AG04449 (cell line): ENCODE measurements around the gene LRP1.

Experiments
- CTCF ChIA-PET: fragments of 350-600 bp; formaldehyde crosslinking; extraction: SDS; loops from one replicate; lab custom pipeline; 2021; ENCODE audit warnings: antibody characterized with exemption; lab: Yijun Ruan, JAX
- POLR2A ChIA-PET: fragments of 400-600, 350-600 bp; formaldehyde crosslinking; extraction: SDS; loops from one replicate; lab custom pipeline; 2020; ENCODE audit warnings: antibody characterized with exemption, inconsistent platforms; lab: Yijun Ruan, JAX
- DNase-seq: peaks from one replicate; pipeline ENCODE4 v3.0.0-alpha.2; 2010; ENCODE audit warnings: low read depth, low spot score
- H3K4me3 ChIP-seq: 2 replicates; pipeline ENCODE4 v1.5.1; 2011; ENCODE audit warnings: low read depth, mild to moderate bottlenecking, control low read depth, low read length
- CTCF ChIP-seq: IDR thresholded peaks from one replicate; pipeline ENCODE4 v1.5.1; 2011; ENCODE audit warnings: mild to moderate bottlenecking, moderate library complexity, low read length, control low read depth, inconsistent platforms; ENCODE audit not compliant: insufficient read depth; ENCODE audit errors: missing control alignments

The LRP1 gene

GRCh38 chr12:57241402-57242310, 113.4 kb downstream of the LRP1 start:
- H3K4me3 ChIP-seq = peak overlapping the region; percentile 69
- ChIA-PET POLR2A (interaction anchor here (1.0 to 4.6 kb wide), 6 partner anchors 9 to 151 kb away, joined by 3 to 74 read pairs (median 4); partner anchors contain the start of genes NXPH4 and SHMT2), CTCF (interaction anchor here (0.6 to 38.5 kb wide), 29 partner anchors 12 to 275 kb away, joined by 3 to 880 read pairs (median 5); partner anchors contain the start of genes GLI1, INHBE, LRP1 and NXPH4)

GRCh38 chr12:57242329-57242690, 114.0 kb downstream of the LRP1 start:
- ChIA-PET CTCF (interaction anchor here (0.6 to 38.5 kb wide), 31 partner anchors 11 to 274 kb away, joined by 3 to 880 read pairs (median 4); partner anchors contain the start of genes GLI1, INHBE, LRP1 and NXPH4), POLR2A (interaction anchor here (1.0 kb wide), 3 partner anchors 12 to 151 kb away, joined by 3 to 4 read pairs (median 3); partner anchors contain the start of gene SHMT2)
- TF ChIP-seq CTCF = no peak
- no peak for DNase-seq
- no peak overlapping the region for H3K4me3 ChIP-seq

More at GRCh38 chr12:57241402-57242310, 113.4 kb downstream of the LRP1 start:
- TF ChIP-seq CTCF = no peak
- no peak for DNase-seq

GRCh38 chr12:57242691-57243454, 114.6 kb downstream of the LRP1 start:
- ChIA-PET POLR2A (interaction anchor here (0.6 to 1.0 kb wide), 4 partner anchors 12 to 152 kb away, joined by 3 to 4 read pairs (median 3); partner anchors contain the start of gene SHMT2), CTCF (interaction anchor here (0.7 to 38.5 kb wide), 36 partner anchors 10 to 274 kb away, joined by 3 to 880 read pairs (median 4); partner anchors contain the start of genes GLI1, INHBE, LRP1 and NAB2)
- peak; percentile 79 for TF ChIP-seq CTCF
- peak overlapping the region; percentile 49 for H3K4me3 ChIP-seq
- DNase-seq = no peak

- peak; percentile 72 for TF ChIP-seq CTCF
- H3K4me3 ChIP-seq = peak overlapping the region; percentile 49
- ChIA-PET POLR2A (interaction anchor here (0.6 to 1.0 kb wide), 2 partner anchors 14 to 96 kb away, joined by 3 read pairs; partner anchors contain the start of gene SHMT2), CTCF (interaction anchor here (0.6 to 38.5 kb wide), 31 partner anchors 10 to 228 kb away, joined by 3 to 880 read pairs (median 4); partner anchors contain the start of genes GLI1, INHBE, NAB2 and NXPH4)
- DNase-seq = no peak
These were observed 115.4 kb downstream of the LRP1 start for GRCh38 chr12:57243521-57244311.

- no peak for TF ChIP-seq CTCF
These were observed 116.0 kb downstream of the LRP1 start for GRCh38 chr12:57244312-57244696.

More at GRCh38 chr12:57244312-57244696, 116.0 kb downstream of the LRP1 start:
- H3K4me3 ChIP-seq = no peak overlapping the region
- ChIA-PET POLR2A (no interaction called here), CTCF (interaction anchor here (0.6 to 38.5 kb wide), 19 partner anchors 9 to 213 kb away, joined by 3 to 880 read pairs (median 7); partner anchors contain the start of genes GLI1, INHBE, NAB2 and NXPH4)
- DNase-seq = no peak
